Effector memory CD8-positive, alpha-beta T cell (primary cell): ENCODE data around the gene MARCHF10.

ENCODE experiments used
- ATAC-seq: fragments of 150-1000 bp; cut with Tn5 transposase; replicated peaks from 2 replicates; pipeline ENCODE4 v1.10.0; 2021; ENCODE audit warnings: mild to moderate bottlenecking, moderate library complexity
- DNase-seq, 3 experiments: peaks; one replicate each; pipeline ENCODE4 v3.0.0; 2021
- H3K27ac Mint-ChIP-seq, 2 donors: one replicate each; pipeline ENCODE4 v1.8.0; 2022; ENCODE audit warnings: mild to moderate bottlenecking in 2 of 2, mixed read lengths in 2 of 2, moderate library complexity in 2 of 2
- H3K27me3 Mint-ChIP-seq, 2 donors: one replicate each; pipeline ENCODE4 v1.8.0; 2022; ENCODE audit warnings: mixed read lengths in 2 of 2
- H3K36me3 Mint-ChIP-seq: one replicate; pipeline ENCODE4 v1.8.0; 2022; ENCODE audit warnings: mild to moderate bottlenecking, moderate library complexity, mixed read lengths; ENCODE audit not compliant: insufficient read depth
- H3K4me1 Mint-ChIP-seq, 2 donors: one replicate each; pipeline ENCODE4 v1.8.0; 2022; ENCODE audit warnings: low read depth in 2 of 2, mixed read lengths in 2 of 2
- H3K4me3 Mint-ChIP-seq, 2 donors: one replicate each; pipeline ENCODE4 v1.8.0; 2022; ENCODE audit warnings: mild to moderate bottlenecking in 2 of 2, mixed read lengths in 2 of 2, moderate library complexity in 2 of 2
- H3K9me3 Mint-ChIP-seq, 2 donors: one replicate each; pipeline ENCODE4 v1.8.0; 2022; ENCODE audit warnings: mixed read lengths in 2 of 2

MARCHF10 gene

DNA sequence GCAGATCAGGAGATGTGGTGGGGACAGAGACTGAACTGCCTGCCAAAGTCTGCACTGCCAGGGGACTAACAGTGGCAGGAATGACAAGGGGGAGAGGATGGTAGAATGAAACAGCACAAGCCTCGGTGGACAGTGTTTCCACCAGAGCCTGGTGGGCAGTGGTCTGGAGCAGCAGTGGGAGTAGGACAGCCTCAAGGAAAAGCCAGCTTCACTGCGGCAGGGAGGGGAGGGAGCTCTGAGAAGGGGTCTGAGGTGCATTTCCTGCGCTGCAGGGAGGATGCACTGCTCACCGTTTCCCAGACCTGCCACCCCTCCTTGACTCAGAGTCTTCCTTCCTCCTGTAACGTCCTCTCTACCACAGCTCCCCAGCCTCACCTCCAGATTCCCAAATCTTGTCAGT, 33.8 kb downstream of the MARCHF10 start:
- ATAC-seq (no peak), DNase-seq (no peak)
- Mint-ChIP-seq H3K9me3 (no peaks in the 10 kb centered on the region), H3K36me3 (peaks cover 3% of the 10 kb centered on the region), H3K4me3 (no peak overlapping the region), H3K27me3 (peaks cover 49 to 53% of the 10 kb centered on the region in 2 donors), H3K4me1 (no peaks in the 10 kb centered on the region), H3K27ac (no peak overlapping the region)

DNA sequence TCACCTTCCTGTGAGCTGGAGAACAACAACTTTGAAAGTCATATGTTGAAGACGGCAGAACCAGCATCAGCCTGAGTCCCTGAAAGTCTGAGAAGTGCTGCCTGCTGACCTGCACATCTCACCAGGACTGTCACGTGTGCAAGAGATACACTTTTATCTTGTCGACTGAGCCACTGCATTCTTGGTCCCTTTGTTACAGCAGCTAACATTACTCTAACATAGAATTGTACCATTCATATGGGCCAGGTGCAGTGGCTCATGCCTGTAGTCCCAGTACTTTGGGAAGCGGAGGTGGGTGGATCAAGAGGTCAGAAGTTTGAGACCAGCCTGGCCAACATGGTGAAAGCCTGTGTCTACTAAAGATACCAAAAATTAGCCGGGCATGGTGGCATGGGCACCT, 40.1 kb downstream of the MARCHF10 start:
- no peak overlapping the region for H3K4me3 Mint-ChIP-seq
- no peak overlapping the region for H3K27ac Mint-ChIP-seq
- H3K27me3 Mint-ChIP-seq = peaks cover 17 to 19% of the 10 kb centered on the region in 2 donors
- ATAC-seq = no peak
- no peaks in the 10 kb centered on the region for H3K9me3 Mint-ChIP-seq
- no peaks in the 10 kb centered on the region for H3K4me1 Mint-ChIP-seq
- no peak for DNase-seq
- no peaks in the 10 kb centered on the region for H3K36me3 Mint-ChIP-seq

DNA sequence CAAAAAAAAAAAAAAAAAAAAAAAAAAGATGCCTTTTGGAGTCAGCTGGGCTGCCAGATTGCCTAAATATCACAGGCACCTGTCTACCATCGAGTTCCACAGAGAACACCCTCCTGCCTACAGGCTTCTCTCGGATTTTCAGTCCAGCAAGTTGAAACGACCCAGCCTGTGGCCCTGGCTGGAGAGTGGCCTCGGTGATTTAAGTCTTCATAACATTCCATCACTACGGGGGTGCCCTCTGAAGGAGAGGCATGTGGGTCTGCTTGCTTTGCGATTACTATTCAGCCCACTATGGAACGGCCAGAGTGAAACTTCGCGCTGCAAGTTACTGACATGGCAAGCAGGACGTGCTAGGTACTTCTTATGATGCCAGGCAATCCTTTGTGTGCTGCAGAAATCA, 42.8 kb downstream of the MARCHF10 start:
- H3K9me3 Mint-ChIP-seq = no peaks in the 10 kb centered on the region
- DNase-seq (no peak), ATAC-seq (no peak)
- H3K36me3 Mint-ChIP-seq = no peaks in the 10 kb centered on the region
- peaks cover 9 to 27% of the 10 kb centered on the region in 2 donors for H3K27me3 Mint-ChIP-seq
- no peaks in the 10 kb centered on the region for H3K4me1 Mint-ChIP-seq
- H3K27ac Mint-ChIP-seq = no peak overlapping the region
- H3K4me3 Mint-ChIP-seq = no peak overlapping the region

DNA sequence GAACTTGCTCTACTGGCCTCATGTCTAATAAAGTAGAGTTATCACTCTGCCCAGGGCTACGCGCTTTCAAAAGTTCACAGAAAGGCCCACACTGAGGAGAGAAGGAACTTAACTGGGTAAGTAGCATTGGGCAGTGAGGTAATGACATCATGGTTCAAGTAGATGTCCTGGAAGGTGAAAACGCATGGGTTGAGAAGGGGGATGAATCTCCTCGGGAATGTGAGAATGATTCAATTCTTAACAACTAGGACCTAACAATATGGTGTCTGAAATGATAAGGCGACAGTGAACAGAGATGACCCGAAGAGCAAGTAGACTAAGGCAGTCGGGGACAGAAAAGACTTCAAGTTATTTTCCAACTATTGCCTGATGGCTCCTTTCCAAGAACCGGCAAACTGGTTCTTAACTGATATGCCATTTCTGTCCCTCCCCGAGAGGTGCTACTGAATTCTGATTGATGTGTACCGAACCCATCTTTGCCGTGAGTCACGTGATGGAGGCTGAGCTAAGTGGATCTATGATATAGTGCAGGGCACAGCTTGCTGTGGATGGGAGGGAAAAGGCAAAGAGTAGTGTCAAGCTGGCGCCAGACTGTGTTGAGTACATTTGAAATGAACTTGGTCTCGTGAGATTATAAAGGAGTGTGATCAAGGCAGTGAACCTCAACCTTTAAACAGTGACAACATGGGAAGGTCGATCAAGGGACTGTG, 44.1 kb downstream of the MARCHF10 start:
- no peak for ATAC-seq

DNA sequence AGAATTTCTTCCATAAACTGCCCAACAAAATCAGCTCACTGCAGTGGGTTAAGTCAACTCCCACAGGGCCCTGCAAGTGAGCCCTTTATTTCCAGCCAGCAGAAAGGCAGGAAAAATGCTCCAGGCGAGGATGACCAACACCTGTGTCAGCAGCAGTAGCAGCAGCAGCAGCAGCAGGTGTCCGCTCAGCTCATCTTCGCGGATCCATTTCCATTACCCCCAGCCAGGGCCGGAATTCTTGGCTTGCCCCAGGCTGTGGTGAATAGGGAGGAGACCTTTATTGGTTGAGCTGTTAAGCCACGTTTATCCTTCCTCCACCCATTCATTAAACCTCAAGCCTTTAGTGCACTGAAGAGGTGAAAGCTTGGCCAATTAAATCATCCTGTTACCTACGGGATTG, 46.2 kb downstream of the MARCHF10 start:
- H3K27ac Mint-ChIP-seq = no peak overlapping the region
- H3K9me3 Mint-ChIP-seq = no peaks in the 10 kb centered on the region
- ATAC-seq (no peak), DNase-seq (no peak)
- H3K4me1 Mint-ChIP-seq = no peaks in the 10 kb centered on the region
- no peak overlapping the region for H3K4me3 Mint-ChIP-seq
- peaks cover 9 to 30% of the 10 kb centered on the region in 2 donors for H3K27me3 Mint-ChIP-seq
- no peaks in the 10 kb centered on the region for H3K36me3 Mint-ChIP-seq

More for the DNA sequence above, 44.1 kb downstream of the MARCHF10 start:
- Mint-ChIP-seq H3K4me1 (no peaks in the 10 kb centered on the region), H3K27me3 (peaks cover 9 to 30% of the 10 kb centered on the region in 2 donors), H3K4me3 (no peak overlapping the region), H3K9me3 (no peaks in the 10 kb centered on the region), H3K27ac (no peak overlapping the region), H3K36me3 (no peaks in the 10 kb centered on the region)
- DNase-seq = no peak

DNA sequence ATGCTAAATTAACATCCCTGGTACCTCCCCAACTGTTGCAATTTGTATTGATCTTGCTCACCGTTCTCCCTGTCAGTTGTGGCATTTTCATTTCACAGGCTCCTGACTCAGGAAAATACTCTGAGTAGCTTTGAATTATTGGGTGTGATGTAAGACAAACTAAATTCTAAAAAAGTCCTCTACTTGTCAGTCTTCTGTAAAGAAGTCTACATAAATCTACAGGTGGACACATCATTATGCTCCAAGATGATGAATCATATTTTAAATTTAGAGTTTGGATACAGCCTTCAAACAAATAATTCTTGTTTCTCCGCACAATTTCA, 47.2 kb downstream of the MARCHF10 start:
- Mint-ChIP-seq H3K36me3 (no peaks in the 10 kb centered on the region), H3K27ac (no peak overlapping the region), H3K27me3 (peaks cover 9 to 30% of the 10 kb centered on the region in 2 donors), H3K4me3 (no peak overlapping the region), H3K4me1 (no peaks in the 10 kb centered on the region), H3K9me3 (no peaks in the 10 kb centered on the region)
- no peak for DNase-seq
- ATAC-seq = no peak

DNA sequence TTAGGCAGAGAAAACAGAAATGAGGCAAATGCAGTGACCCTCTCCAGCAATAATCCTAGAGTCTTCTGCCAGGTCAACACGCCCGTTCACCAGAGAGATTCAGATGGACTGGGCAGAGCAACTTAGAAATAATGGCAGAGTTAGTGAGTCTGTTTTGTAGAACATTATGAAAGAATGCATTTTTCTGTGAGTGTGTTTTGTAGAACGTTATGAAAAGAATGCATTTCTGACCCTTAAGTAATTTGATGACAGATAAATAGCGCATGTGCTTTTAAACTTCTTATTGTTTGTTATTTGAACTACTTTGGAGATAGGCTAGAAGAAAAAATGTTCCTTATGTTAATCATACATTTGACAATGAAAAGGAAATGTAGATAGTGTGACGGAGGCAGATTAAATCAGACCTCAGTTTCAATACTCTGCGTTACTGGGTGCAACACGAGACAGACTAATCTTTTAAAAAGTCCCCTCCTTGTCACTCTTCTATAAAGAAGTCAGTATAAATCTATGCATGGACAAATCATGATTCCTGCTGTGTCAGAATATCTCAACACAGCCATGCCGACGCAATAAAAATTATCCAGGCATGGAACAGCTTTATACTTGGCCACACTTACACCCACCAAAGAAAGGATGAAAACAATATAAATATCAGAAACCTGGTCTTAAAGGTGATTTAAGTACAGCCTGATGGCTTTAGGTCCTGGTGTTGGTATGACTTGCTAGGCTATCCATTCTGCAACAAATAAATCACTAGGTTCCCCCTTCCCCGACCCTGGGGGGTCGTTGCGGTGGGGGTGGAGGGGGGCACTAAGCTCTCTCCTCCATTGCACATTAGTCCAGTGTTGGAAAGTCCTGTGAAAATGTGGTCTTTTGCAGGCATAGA, 47.8 kb downstream of the MARCHF10 start:
- DNase-seq (no peak), ATAC-seq (no peak)
- H3K36me3 Mint-ChIP-seq = no peaks in the 10 kb centered on the region
- H3K27ac Mint-ChIP-seq = no peak overlapping the region
- peaks cover 9 to 30% of the 10 kb centered on the region in 2 donors for H3K27me3 Mint-ChIP-seq
- no peak overlapping the region for H3K4me3 Mint-ChIP-seq
- no peaks in the 10 kb centered on the region for H3K9me3 Mint-ChIP-seq
- no peaks in the 10 kb centered on the region for H3K4me1 Mint-ChIP-seq

DNA sequence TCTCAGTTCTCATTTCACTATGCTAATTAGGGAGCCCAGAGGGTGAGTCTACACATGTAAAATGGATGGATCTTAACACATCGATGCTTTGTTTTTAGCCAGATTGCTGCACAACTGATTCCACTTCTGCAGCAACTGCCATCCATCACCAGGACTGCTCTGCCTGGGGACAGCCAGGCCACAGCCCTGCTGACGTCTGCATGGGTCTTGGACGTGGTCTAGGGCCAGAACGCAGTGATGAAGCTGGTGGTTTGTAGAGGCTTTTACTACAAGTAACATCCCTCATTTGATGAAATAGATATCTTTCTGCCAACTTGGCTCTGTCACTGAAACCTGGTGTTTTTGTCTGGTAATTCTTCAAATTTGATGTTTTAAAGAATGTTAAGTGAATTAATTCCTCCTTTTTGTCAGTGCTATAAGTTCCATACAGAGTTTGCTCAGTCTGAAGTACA, 50.6 kb downstream of the MARCHF10 start:
- no peak for ATAC-seq
- Mint-ChIP-seq H3K4me3 (no peak overlapping the region), H3K4me1 (no peaks in the 10 kb centered on the region), H3K9me3 (no peaks in the 10 kb centered on the region), H3K27ac (no peak overlapping the region), H3K36me3 (no peaks in the 10 kb centered on the region), H3K27me3 (peaks cover 6 to 19% of the 10 kb centered on the region in 2 donors)
- DNase-seq = no peak

DNA sequence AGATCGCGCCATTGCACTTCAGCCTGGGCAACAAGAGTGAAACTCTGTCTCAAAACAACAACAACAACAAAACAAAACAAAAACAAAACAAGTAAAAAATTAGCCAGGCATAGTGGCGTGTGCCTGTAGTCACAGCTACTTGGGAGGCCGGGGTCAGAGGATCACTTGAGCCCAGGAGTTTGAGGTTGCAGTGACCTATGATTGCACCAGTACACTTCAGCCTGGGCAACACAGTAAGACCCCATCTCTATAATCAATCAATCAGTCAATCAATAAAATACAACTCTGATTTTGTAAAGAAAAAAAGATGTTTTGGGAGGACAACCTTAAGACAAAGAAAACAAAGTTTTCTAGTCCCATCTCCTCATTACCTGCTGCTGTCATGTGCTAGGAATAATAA, 51.9 kb downstream of the MARCHF10 start:
- H3K27ac Mint-ChIP-seq = no peak overlapping the region
- H3K4me3 Mint-ChIP-seq = no peak overlapping the region
- no peaks in the 10 kb centered on the region for H3K4me1 Mint-ChIP-seq
- no peaks in the 10 kb centered on the region for H3K36me3 Mint-ChIP-seq
- H3K27me3 Mint-ChIP-seq = peaks cover 0 to 15% of the 10 kb centered on the region in 2 donors
- DNase-seq = no peak
- H3K9me3 Mint-ChIP-seq = no peaks in the 10 kb centered on the region
- no peak for ATAC-seq

DNA sequence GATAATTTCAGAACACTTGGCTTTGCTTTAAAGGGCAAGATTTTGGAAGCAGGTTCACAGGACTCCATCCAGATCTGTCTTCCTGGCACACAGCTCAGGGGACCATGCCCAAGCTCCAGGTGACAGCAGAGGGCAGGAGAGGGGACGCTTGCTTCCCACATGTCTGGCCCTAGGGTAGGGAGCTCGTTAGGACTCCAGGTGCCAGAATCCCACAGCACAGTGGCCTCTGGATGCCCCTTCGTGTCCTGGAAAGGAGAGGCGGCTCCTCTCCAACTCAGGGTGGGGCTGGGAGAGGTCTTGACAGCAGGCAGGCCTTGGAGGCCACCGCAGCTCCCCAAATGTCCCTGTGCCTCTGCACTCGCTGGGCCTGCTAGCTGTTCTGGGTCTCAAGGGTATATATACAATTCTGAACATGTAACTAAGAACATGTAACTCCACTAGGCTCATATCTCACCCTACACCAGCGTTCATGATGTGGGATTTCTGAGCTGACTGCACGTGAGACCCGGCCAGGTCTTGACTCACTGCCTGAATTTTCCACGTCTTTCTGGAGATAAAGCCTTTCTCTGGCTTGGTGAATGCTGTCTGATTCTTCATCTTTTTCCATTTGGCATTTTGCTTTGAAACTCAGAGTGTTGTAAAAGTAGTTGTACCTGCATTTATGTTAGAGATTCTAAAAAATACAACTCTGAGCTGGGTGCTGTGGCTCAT, 52.8 kb downstream of the MARCHF10 start:
- peaks cover 0 to 8% of the 10 kb centered on the region in 2 donors for H3K27me3 Mint-ChIP-seq
- no peaks in the 10 kb centered on the region for H3K4me1 Mint-ChIP-seq
- no peaks in the 10 kb centered on the region for H3K9me3 Mint-ChIP-seq
- ATAC-seq = no peak
- H3K27ac Mint-ChIP-seq = no peak overlapping the region
- no peak overlapping the region for H3K4me3 Mint-ChIP-seq
- no peaks in the 10 kb centered on the region for H3K36me3 Mint-ChIP-seq
- no peak for DNase-seq

DNA sequence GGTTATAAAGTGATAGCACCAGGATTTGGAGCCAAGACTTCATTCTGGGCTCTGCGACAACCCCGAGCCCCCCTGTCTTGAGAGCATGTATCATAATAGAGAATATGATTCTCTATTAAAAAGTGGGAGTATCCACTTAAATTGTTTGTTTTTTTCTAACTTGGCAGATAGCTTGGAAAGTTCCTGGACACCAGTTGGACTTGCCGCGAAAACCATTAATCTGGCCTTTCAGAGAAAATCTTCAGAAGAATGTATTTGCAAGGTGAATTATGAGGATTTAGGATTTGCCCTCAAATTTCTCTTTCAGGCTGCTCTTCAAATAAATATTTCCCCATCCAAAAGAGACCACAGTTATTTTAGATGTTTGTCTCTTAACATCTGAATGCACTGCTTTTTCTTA, 53.5 kb downstream of the MARCHF10 start:
- DNase-seq (no peak), ATAC-seq (no peak)
- Mint-ChIP-seq H3K4me3 (no peak overlapping the region), H3K27me3 (peaks cover 0 to 3% of the 10 kb centered on the region in 2 donors), H3K27ac (no peak overlapping the region), H3K4me1 (no peaks in the 10 kb centered on the region), H3K9me3 (no peaks in the 10 kb centered on the region), H3K36me3 (no peaks in the 10 kb centered on the region)

DNA sequence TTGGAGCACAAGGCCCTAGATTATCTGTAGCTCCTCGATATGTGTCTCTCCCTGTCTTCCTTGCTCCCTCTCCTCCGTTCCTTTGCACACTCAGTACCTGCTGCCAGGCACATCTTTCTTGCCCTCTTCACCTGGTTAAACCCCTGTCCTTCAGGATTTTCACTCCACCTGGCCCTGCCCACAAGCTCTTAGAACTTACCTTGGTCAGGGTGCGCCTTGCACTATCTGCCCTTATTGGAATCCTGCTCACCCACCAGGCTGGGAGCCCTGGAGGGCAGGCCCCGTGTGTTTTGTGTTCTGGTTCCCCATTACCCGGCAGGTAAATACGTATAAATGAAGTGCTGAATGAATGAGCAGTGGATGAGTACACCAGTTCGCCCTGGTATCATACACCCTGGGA, 54.6 kb downstream of the MARCHF10 start:
- Mint-ChIP-seq H3K4me3 (no peak overlapping the region), H3K27ac (no peak overlapping the region), H3K27me3 (peaks cover 0 to 6% of the 10 kb centered on the region in 2 donors), H3K4me1 (no peaks in the 10 kb centered on the region), H3K36me3 (no peaks in the 10 kb centered on the region), H3K9me3 (no peaks in the 10 kb centered on the region)
- DNase-seq (no peak), ATAC-seq (no peak)

DNA sequence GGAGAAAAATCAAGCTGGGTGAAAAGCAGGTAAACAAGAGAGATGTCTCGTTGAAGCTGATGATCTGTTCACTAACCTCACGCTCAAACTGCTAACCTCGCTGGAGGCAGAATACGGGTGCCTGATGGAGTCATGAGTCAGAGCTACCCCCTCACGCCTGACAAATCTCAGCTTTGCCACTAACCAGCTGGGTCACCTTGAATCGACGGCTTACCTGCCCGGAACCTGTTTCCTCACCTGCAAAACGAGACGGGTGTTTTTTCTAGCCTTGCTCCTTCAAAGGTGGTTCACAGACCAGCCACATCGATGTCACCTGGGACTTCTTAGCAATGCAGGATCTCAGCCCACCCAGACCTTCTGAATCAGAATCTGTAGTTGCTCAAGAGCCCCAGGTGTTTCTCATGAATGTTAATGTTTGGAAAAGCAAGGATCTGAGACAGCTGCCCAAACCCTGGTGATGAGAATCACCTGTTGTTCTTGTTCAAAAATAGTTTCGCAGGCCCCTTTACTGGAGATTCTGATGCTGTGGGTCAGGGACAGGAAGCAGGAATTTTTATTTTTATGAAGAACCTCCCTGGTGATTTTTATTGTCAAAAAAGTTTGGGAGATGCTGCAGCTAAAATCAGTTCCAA, 56.9 kb downstream of the MARCHF10 start:
- Mint-ChIP-seq H3K4me1 (no peaks in the 10 kb centered on the region), H3K27ac (no peak overlapping the region), H3K36me3 (no peaks in the 10 kb centered on the region), H3K9me3 (no peaks in the 10 kb centered on the region), H3K27me3 (peaks cover 0 to 6% of the 10 kb centered on the region in 2 donors), H3K4me3 (no peak overlapping the region)
- ATAC-seq (no peak), DNase-seq (no peak)
